GM15510 (cell line): ENCODE results near the gene ZNF185.

Experiments used
- POLR2A ChIP-seq: IDR thresholded peaks from 3 replicates; pipeline ENCODE4 v1.6.1; 2011; ENCODE audit warnings: borderline replicate concordance; ENCODE audit not compliant: insufficient read length; ENCODE audit errors: extremely low read depth

The ZNF185 gene

GRCh38 chrX:152884171-152884570, 13.7 kb upstream of the ZNF185 start:
- TF ChIP-seq POLR2A = no peak

- no peak for TF ChIP-seq POLR2A
Observed at GRCh38 chrX:152886716-152887115, 11.2 kb upstream of the ZNF185 start.

- TF ChIP-seq POLR2A = no peak
Observed at GRCh38 chrX:152892499-152892898, 5.4 kb upstream of the ZNF185 start.

- no peak for TF ChIP-seq POLR2A
Observed at GRCh38 chrX:152892999-152893891, 4.6 kb upstream of the ZNF185 start.

- no peak for TF ChIP-seq POLR2A
Observed at GRCh38 chrX:152893980-152894610, 3.8 kb upstream of the ZNF185 start.

- no peak for TF ChIP-seq POLR2A
Observed at GRCh38 chrX:152895121-152895520, 2.7 kb upstream of the ZNF185 start.

- TF ChIP-seq POLR2A = no peak
Observed at GRCh38 chrX:152895724-152896420, 2.0 kb upstream of the ZNF185 start.

- TF ChIP-seq POLR2A = no peak
Observed at GRCh38 chrX:152896450-152896849, 1.4 kb upstream of the ZNF185 start.

GRCh38 chrX:152898442-152898841, 575 bp downstream of the ZNF185 start:
- no peak for TF ChIP-seq POLR2A

GRCh38 chrX:152899111-152899873, 1.4 kb downstream of the ZNF185 start:
- TF ChIP-seq POLR2A = no peak

- no peak for TF ChIP-seq POLR2A
Observed at GRCh38 chrX:152899874-152900719, 2.2 kb downstream of the ZNF185 start.

- no peak for TF ChIP-seq POLR2A
Observed at GRCh38 chrX:152900937-152901445, 3.1 kb downstream of the ZNF185 start.

- no peak for TF ChIP-seq POLR2A
Observed at GRCh38 chrX:152901816-152902501, 4.1 kb downstream of the ZNF185 start.

- no peak for TF ChIP-seq POLR2A
Observed at GRCh38 chrX:152902502-152902820, 4.6 kb downstream of the ZNF185 start.

- no peak for TF ChIP-seq POLR2A
Observed at GRCh38 chrX:152903589-152903988, 5.7 kb downstream of the ZNF185 start.
